ENCODE data around the gene KCNN3.

The KCNN3 gene

GRCh38 chr1:154659823-154660592 lies 210.1 kb downstream of the KCNN3 start:
- DNase-seq (ENCODE audit: low read depth in 2 of 2), result no peak

GRCh38 chr1:154657556-154657955 lies 212.5 kb downstream of the KCNN3 start:
- no peak for DNase-seq (ENCODE audit: low read depth in 2 of 2)

GRCh38 chr1:154652893-154653292 lies 217.2 kb downstream of the KCNN3 start:
- DNase-seq (ENCODE audit: low read depth in 2 of 2), result no peak

Data from stimulated activated CD8-positive, alpha-beta memory T cell treated with anti-CD3 and anti-CD28 coated beads, Interleukin-15, amount 100 ng/mL, for 48 hours (primary cell).